Thyroid gland (tissue), 4 donors: ENCODE data around the gene PIM2. TPM values are rescaled to one million over a fixed set of nuclear protein-coding genes. Genes with fewer than 3 reads are reported as not detected.

Experiments used
- DNase-seq, 2 donors: peaks; one replicate each; pipeline ENCODE4 v3.0.0-alpha.2; 2019
- H3K27ac ChIP-seq, 3 donors: fragments of 200-600 bp; sonication (generic); 1 replicate in 2 of 3; 2 replicates in 1 of 3; pipeline ENCODE4 v1.5.1; 2016 to 2019; ENCODE audit warnings: mild to moderate bottlenecking in 1 of 3, moderate library complexity in 1 of 3
- H3K27me3 ChIP-seq: fragments of 200-600 bp; sonication (generic); one replicate; pipeline ENCODE4 v1.5.1; 2019
- H3K36me3 ChIP-seq, 2 donors: fragments of 200-600 bp; sonication (generic); one replicate each; pipeline ENCODE4 v1.5.1; 2016 to 2019
- H3K4me1 ChIP-seq, 2 donors: fragments of 200-600 bp; sonication (generic); one replicate each; pipeline ENCODE4 v1.5.1; 2017 to 2019
- H3K4me3 ChIP-seq, 3 donors: fragments of 200-600 bp; sonication (generic); replicated peaks in 1 of 3; 1 replicate in 2 of 3; 2 replicates in 1 of 3; pipeline ENCODE4 v1.5.1; 2016; ENCODE audit warnings: mild to moderate bottlenecking in 1 of 3
- H3K9me3 ChIP-seq: fragments of 200-600 bp; sonication (generic); one replicate; pipeline ENCODE4 v1.5.1; 2017
- POLR2A ChIP-seq, 2 donors: fragments of 450-650 bp; IDR thresholded peaks; one replicate each; pipeline ENCODE4 v1.6.1; 2017; ENCODE audit warnings: antibody characterized with exemption in 2 of 2, mild to moderate bottlenecking in 2 of 2, moderate library complexity in 1 of 2
- WGBS, 2 donors: methylation state at CpG; one replicate each; pipeline ENCODE4 v1.1.5; 2017; 5-methylcytosine and 5-hydroxymethylcytosine counted together
- intact Hi-C: fragments of 100-400 bp; cut with DNase I; formaldehyde crosslinking; loops from one replicate; pipeline ENCODE4 v1.15.1; 2023
- total RNA-seq, 4 donors: library from RNA; depleted of rRNA; stranded (reverse); fragments of >200 nt; gene quantifications; one replicate each; pipeline ENCODE4 v1.2.3, GENCODE V29; 2016
- TF ChIP-seq, protein P1 (sequence below), 6 experiments: fragments of 200-600 bp in 3 of 6; fragments of 450-650 bp in 3 of 6; sonication (generic) in 3 of 6; IDR thresholded peaks; one replicate each; pipeline ENCODE4 v1.5.1; 2016 to 2019; ENCODE audit warnings: antibody characterized with exemption in 6 of 6, mild to moderate bottlenecking in 2 of 6, inconsistent platforms in 1 of 6, moderate library complexity in 1 of 6

Gene PIM2
- total RNA-seq, 4 donors from 2014 or later, result 4.8 to 12.1 (median 5.9) TPM

DNA sequence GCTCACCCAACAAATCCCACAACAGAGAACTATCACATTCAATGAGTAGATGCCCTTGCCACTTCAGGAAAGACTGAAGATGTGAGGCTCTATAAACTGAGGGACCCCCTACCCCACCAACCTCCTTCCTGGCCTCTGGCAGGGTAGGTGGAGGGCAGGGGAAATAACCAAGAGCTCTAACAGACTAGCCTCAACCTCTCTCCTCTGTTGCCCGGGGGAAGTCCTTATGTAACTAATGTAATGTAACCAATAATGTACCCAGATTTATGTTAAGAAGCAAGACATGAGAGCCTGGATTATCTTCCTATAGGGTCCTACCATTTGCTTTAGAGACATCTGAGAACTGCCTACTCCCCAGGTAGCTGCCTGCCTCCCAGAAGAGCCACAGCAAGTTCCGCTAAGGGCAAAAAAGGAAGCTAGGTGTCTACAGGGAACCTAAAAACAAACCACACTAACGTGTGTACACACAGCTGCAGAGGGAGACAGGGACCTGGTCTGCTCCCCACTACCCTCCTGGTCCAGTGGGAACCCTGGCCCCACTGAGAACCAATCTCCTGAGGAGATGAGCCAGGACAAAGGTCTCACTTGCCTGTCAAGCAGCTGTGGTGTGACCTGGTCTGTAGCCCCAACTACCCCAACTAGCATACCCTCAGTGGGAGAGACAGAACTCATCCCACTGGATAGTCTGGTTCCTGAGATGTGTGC, 20.9 kb upstream of the PIM2 start:
- Histone ChIP-seq H3K9me3 (no peaks in the 10 kb centered on the region), H3K4me1 (no peaks in the 10 kb centered on the region), H3K36me3 (peaks cover 0 to 2% of the 10 kb centered on the region in 2 donors), H3K4me3 (no peak overlapping the region), H3K27ac (no peak overlapping the region), H3K27me3 (no peaks in the 10 kb centered on the region)
- DNase-seq, result no peak
- 87 to 94% methylated on average over 3 of the region's 3 CpGs for WGBS, 2 donors
- TF ChIP-seq POLR2A (IDR thresholded peaks at IDR 0.05), result no peak
- TF ChIP-seq, protein P1, sequence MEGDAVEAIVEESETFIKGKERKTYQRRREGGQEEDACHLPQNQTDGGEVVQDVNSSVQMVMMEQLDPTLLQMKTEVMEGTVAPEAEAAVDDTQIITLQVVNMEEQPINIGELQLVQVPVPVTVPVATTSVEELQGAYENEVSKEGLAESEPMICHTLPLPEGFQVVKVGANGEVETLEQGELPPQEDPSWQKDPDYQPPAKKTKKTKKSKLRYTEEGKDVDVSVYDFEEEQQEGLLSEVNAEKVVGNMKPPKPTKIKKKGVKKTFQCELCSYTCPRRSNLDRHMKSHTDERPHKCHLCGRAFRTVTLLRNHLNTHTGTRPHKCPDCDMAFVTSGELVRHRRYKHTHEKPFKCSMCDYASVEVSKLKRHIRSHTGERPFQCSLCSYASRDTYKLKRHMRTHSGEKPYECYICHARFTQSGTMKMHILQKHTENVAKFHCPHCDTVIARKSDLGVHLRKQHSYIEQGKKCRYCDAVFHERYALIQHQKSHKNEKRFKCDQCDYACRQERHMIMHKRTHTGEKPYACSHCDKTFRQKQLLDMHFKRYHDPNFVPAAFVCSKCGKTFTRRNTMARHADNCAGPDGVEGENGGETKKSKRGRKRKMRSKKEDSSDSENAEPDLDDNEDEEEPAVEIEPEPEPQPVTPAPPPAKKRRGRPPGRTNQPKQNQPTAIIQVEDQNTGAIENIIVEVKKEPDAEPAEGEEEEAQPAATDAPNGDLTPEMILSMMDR (IDR thresholded peaks at IDR 0.05), result no peak
- intact Hi-C loops, result no loop called here

DNA sequence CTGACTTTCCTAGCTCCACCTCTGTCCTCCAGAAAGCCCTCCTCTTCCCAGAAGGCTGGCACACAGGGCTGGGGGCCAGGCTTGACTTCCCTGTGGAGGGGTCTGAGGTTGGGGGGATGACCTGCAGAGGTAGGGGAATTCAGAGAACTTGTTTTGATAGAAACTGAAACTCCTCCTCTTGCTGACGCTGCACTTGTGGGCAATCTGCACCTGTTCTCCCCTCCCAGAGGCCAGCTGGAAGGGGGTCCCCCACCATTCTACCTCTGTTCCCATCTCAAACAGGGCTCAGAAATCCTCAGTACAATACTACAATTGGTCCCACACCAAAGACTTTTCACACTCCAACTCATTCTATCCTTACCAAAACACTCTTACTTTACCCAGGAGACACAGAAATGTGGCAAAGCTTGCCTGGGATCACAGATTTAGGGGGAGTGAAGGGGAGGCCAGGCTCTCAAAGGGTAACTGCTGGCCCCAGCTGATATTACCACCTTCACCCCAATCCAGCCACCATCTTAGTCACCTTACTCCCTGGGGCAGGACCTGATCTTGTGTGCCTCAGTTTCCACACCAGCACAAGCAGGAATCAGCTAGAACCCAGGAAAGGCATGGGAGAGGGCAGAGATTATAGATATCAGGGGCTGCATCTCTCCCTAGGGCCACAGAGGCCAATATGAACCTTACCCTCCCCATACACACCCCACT, 20.0 kb upstream of the PIM2 start:
- TF ChIP-seq, protein P1 (IDR thresholded peaks at IDR 0.05), result no peak
- DNase-seq, result no peak
- H3K27ac ChIP-seq, result no peak overlapping the region
- intact Hi-C loops, result no loop called here
- H3K36me3 ChIP-seq, result peaks cover 0 to 10% of the 10 kb centered on the region in 2 donors
- H3K4me1 ChIP-seq, result no peaks in the 10 kb centered on the region
- no peaks in the 10 kb centered on the region for H3K27me3 ChIP-seq
- 62% methylated on average over 1 of the region's 1 CpG; no CpG with 5 or more reads in 1 of the 2 donors for WGBS, 2 donors
- H3K9me3 ChIP-seq, result no peaks in the 10 kb centered on the region
- H3K4me3 ChIP-seq, result no peak overlapping the region

DNA sequence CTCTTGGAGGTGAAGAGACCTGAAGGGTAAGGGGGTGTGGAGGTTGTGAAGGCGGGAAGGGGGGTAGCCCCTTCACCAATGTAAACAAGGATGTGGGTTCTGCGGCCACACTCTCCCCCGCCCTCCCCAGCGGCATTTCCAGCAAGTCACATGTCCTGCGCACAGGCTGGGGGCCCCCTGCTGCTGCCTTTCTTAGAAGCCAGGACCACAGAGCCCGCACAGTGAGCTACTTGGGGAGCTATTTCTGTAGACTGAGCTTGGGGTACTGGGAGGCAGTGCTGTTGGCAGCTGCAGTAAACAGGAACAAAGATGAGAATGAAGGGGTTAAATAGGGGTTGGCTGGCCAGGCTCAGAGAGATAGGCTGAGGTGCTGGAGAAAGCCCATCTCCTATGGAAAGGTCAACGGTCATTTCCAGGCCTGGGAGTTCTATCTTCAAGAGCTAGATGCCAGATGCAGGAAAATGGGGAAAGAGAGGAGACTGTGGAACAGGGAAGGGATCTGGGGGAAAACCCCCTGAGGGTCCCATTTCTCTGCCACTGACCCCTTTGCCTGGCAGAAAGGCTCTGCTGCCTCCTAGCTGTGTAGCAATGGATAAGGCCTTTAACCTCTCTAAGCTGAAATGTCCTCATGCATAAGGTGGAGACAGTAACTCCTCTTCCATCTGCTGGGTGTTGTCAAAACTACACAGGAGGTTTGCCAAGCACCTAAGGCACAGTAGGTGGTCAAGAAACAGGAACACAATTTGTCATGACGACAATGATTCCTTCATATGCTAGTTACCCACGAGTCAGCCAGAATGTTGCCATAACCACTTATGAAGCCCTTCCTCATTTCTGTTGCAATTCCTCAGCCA, 18.5 kb upstream of the PIM2 start:
- no peaks in the 10 kb centered on the region for H3K4me1 ChIP-seq
- DNase-seq, result peak; percentile 8 to 10
- peaks cover 0 to 17% of the 10 kb centered on the region in 2 donors for H3K36me3 ChIP-seq
- TF ChIP-seq POLR2A (IDR thresholded peaks at IDR 0.05), result no peak
- TF ChIP-seq, protein P1 (IDR thresholded peaks at IDR 0.05), result no peak
- H3K9me3 ChIP-seq, result no peaks in the 10 kb centered on the region
- WGBS, 2 donors, result 48 to 54% methylated on average over 4 of the region's 9 CpGs
- H3K27me3 ChIP-seq, result no peaks in the 10 kb centered on the region
- H3K27ac ChIP-seq, result no peak overlapping the region
- intact Hi-C loops, result no loop called here
- no peak overlapping the region for H3K4me3 ChIP-seq

DNA sequence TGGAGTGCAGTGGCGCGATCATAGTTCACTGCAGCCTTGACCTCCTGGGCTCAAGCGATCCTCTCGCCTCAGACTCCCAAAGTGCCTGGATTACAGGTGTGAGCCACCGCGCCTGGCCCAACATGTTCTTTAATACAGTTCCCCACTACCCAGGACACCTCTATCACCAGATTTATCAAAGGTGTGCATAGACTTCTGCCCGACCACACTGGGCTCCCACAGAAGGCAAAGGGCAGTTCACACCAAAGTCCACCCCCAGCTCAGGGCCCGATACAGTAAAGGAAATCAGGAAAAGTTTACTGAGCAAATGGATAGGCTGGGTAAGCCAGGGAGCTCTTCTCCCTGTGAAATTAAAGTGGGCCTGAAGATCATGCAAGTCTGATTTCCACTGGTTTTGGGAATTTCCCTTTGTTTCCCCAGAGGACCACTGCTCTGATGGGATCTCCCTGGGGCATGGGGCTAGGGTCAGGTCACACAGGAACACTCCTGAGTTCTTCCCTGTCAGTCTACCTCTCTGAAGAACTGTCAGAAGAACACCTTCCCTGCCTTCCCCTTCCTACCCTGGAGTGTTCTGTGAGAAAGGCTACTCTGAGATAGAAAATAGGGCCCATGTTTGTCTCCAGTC, 17.7 kb upstream of the PIM2 start:
- no peaks in the 10 kb centered on the region for H3K9me3 ChIP-seq
- H3K36me3 ChIP-seq, result peaks cover 0 to 17% of the 10 kb centered on the region in 2 donors
- H3K4me1 ChIP-seq, result no peaks in the 10 kb centered on the region
- intact Hi-C loops, result no loop called here
- H3K27me3 ChIP-seq, result no peaks in the 10 kb centered on the region
- no peak overlapping the region for H3K4me3 ChIP-seq
- TF ChIP-seq, protein P1 (IDR thresholded peaks at IDR 0.05), result no peak
- no peak for TF ChIP-seq POLR2A (IDR thresholded peaks at IDR 0.05)
- whole genome bisulfite sequencing, 2 donors, result 90 to 95% methylated on average over 6 to 8 of the region's 8 CpGs
- no peak overlapping the region for H3K27ac ChIP-seq
- DNase-seq, result no peak
